Measurements from ENCODE around the gene PARD3. TPM values are rescaled to one million over a fixed set of nuclear protein-coding genes. Genes with fewer than 3 reads are reported as not detected.
"Not testable (repeated sequence)": the region's sequence is repeated elsewhere in the genome, so short reads cannot be mapped to it uniquely, and the experiment has no call there.

The PARD3 gene
- total RNA-seq, 1 donor from 2014 or later = 34.1 TPM

DNA sequence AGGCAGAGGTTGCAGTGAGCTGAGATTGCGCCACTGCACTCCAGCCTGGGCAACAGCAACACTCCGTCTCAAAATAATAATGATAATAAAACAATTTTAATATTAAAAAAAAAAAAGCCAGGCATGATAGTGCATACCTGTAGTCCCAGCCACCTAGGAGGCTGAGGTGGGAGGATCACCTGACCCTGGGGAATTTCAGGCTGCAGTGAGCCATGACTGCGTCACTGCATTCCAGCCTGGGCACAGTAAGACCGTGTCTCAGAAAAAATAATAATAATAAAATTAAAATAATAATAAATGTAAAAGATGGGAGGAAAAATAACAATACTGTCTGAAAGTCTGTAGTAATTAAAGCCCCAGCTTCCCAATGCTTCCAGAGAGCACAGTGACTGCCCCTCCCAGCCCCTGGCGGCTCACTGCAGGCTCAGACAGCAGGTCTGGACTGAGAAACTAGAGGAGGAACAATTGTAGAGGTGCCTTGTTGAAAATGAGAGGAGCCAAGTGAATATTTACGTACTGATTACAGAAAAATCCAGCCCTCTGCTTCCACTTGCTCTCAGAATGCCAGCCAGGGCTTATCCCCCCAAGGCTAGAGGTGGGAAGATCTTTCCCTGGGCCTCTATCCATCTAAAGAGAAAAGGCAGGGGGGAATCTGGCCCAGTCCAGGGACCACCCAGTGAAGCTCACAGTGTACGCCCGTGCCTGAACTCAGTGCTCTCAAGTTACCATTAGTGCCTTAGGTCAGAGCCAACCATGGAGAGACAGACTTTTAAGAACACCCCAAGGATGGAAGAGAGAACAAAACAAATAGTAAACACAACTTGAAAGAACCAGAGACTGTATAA, 112.8 kb downstream of the PARD3 start:
- peak in 1 of 2 donors; percentile 61 for ATAC-seq

GRCh38 chr10:34701194-34701593, 113.9 kb downstream of the PARD3 start:
- H3K4me3 ChIP-seq = no peak overlapping the region
- H3K27me3 ChIP-seq (ENCODE audit: low read depth) = no peaks in the 10 kb centered on the region
- H3K4me1 ChIP-seq = peaks cover 61% of the 10 kb centered on the region
- intact Hi-C loops (cut with DNase I) = no loop called here
- H3K36me3 ChIP-seq = no peaks in the 10 kb centered on the region
- TF ChIP-seq, protein P1, sequence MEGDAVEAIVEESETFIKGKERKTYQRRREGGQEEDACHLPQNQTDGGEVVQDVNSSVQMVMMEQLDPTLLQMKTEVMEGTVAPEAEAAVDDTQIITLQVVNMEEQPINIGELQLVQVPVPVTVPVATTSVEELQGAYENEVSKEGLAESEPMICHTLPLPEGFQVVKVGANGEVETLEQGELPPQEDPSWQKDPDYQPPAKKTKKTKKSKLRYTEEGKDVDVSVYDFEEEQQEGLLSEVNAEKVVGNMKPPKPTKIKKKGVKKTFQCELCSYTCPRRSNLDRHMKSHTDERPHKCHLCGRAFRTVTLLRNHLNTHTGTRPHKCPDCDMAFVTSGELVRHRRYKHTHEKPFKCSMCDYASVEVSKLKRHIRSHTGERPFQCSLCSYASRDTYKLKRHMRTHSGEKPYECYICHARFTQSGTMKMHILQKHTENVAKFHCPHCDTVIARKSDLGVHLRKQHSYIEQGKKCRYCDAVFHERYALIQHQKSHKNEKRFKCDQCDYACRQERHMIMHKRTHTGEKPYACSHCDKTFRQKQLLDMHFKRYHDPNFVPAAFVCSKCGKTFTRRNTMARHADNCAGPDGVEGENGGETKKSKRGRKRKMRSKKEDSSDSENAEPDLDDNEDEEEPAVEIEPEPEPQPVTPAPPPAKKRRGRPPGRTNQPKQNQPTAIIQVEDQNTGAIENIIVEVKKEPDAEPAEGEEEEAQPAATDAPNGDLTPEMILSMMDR (IDR thresholded peaks at IDR 0.05) = no peak
- DNase-seq (no peak), ATAC-seq (no peak)
- H3K27ac ChIP-seq = no peak overlapping the region
- H3K9me3 ChIP-seq = no peaks in the 10 kb centered on the region

More for the DNA sequence above, 112.8 kb downstream of the PARD3 start:
- no peaks in the 10 kb centered on the region for H3K36me3 ChIP-seq
- no peak for DNase-seq
- no peaks in the 10 kb centered on the region for H3K27me3 ChIP-seq (ENCODE audit: low read depth)
- H3K4me3 ChIP-seq = no peak overlapping the region
- TF ChIP-seq, protein P1 (IDR thresholded peaks at IDR 0.05) = no peak
- intact Hi-C loops (cut with DNase I) = no loop called here
- no peaks in the 10 kb centered on the region for H3K9me3 ChIP-seq
- peak overlapping the region; percentile 50 for H3K27ac ChIP-seq
- H3K4me1 ChIP-seq = peaks cover 64% of the 10 kb centered on the region

GRCh38 chr10:34700752-34701151, 114.3 kb downstream of the PARD3 start:
- H3K27ac ChIP-seq; H3K9me3 ChIP-seq; DNase-seq; H3K4me3 ChIP-seq; ATAC-seq; intact Hi-C loops (cut with DNase I); H3K36me3 ChIP-seq; H3K27me3 ChIP-seq (ENCODE audit: low read depth): not testable (repeated sequence)
- H3K4me1 ChIP-seq = peaks cover 58% of the 10 kb centered on the region

DNA sequence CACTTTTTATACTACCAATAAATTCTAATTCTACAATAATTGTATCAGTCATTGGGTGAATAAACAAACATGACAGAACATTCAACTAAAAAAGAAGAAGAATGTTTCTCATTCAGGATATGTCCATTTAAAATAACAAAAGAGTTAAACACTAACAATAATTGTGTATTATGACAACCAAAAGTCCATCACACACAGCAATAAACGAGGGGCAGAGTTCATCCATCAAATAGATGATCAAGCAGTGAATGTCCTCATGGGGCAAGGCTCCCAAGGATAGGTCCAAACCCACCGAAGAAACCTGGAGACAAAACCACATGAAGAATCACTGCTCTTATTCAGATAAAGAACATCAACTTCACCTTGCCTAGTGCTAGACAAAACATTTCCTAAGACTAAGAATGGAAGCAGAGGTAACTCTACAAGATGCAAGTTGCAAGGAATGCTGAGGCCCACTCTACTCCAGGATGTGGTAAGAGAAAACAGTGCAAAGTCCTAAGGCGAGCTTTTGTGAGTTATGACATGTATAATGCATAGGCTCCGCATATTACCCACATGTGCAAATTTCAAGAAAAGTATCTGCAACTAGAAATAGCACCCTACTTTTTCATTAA, 115.1 kb downstream of the PARD3 start:
- no peak for ATAC-seq
- H3K27me3 ChIP-seq (ENCODE audit: low read depth) = no peaks in the 10 kb centered on the region
- peaks cover 51% of the 10 kb centered on the region for H3K4me1 ChIP-seq
- no peaks in the 10 kb centered on the region for H3K9me3 ChIP-seq
- no peak for DNase-seq
- no peak overlapping the region for H3K27ac ChIP-seq
- H3K4me3 ChIP-seq = no peak overlapping the region
- intact Hi-C loops (cut with DNase I) = no loop called here
- H3K36me3 ChIP-seq = no peaks in the 10 kb centered on the region
- TF ChIP-seq, protein P1 (IDR thresholded peaks at IDR 0.05) = no peak

- no peak overlapping the region for H3K27ac ChIP-seq
- peak; percentile 74 to 89 for ATAC-seq
- peaks cover 43% of the 10 kb centered on the region for H3K4me1 ChIP-seq
Measured at GRCh38 chr10:34698979-34699378, 116.1 kb downstream of the PARD3 start.

More at GRCh38 chr10:34698979-34699378, 116.1 kb downstream of the PARD3 start:
- Histone ChIP-seq H3K4me3 (no peak overlapping the region), H3K9me3 (no peaks in the 10 kb centered on the region), H3K36me3 (no peaks in the 10 kb centered on the region), H3K27me3 (ENCODE audit: low read depth) (no peaks in the 10 kb centered on the region)
- intact Hi-C loops (cut with DNase I) = no loop called here
- TF ChIP-seq, protein P1 (IDR thresholded peaks at IDR 0.05) = no peak
- no peak for DNase-seq

Data from lower lobe of right lung (tissue), 2 donors.